Smooth muscle cell (in vitro differentiated cells): ENCODE results near the gene PIF1. TPM values are rescaled to one million over a fixed set of nuclear protein-coding genes. Genes with fewer than 3 reads are reported as not detected.

Source experiments
- DNase-seq: peaks from one replicate; lab custom pipeline; 2025; ENCODE audit not compliant: unreplicated experiment; lab: John Stamatoyannopoulos, UW
- H2AFZ ChIP-seq: fragments of 200-600 bp; sonication (generic); 2 replicates; pipeline ENCODE4 v1.6.0; 2016; ENCODE audit warnings: antibody characterized with exemption, low read depth, mild to moderate bottlenecking
- H3F3A ChIP-seq: fragments of 200-600 bp; sonication (generic); 2 replicates; pipeline ENCODE4 v1.6.0; 2017; ENCODE audit warnings: antibody characterized with exemption, low read depth
- H3K27ac ChIP-seq: fragments of 200-600 bp; sonication (generic); 2 replicates; pipeline ENCODE4 v1.5.1; 2016; ENCODE audit warnings: low read depth, mild to moderate bottlenecking
- H3K27me3 ChIP-seq: fragments of 200-600 bp; sonication (generic); 2 replicates; pipeline ENCODE4 v1.6.1; 2016; ENCODE audit warnings: low read depth, mild to moderate bottlenecking
- H3K36me3 ChIP-seq: fragments of 200-600 bp; sonication (generic); 2 replicates; pipeline ENCODE4 v1.5.1; 2016; ENCODE audit warnings: low read depth
- H3K4me1 ChIP-seq: fragments of 200-600 bp; sonication (generic); 2 replicates; pipeline ENCODE4 v1.5.1; 2016; ENCODE audit warnings: low read depth
- H3K4me2 ChIP-seq: fragments of 200-600 bp; sonication (generic); 2 replicates; pipeline ENCODE4 v1.6.0; 2016; ENCODE audit warnings: mild to moderate bottlenecking
- H3K4me3 ChIP-seq: fragments of 200-600 bp; sonication (generic); 2 replicates; pipeline ENCODE4 v1.5.1; 2016; ENCODE audit warnings: mild to moderate bottlenecking
- H3K79me2 ChIP-seq: fragments of 200-600 bp; sonication (generic); 2 replicates; pipeline ENCODE4 v1.6.0; 2016; ENCODE audit warnings: low read depth, mild to moderate bottlenecking
- H3K9ac ChIP-seq: fragments of 200-600 bp; sonication (generic); 2 replicates; pipeline ENCODE4 v1.6.0; 2016; ENCODE audit warnings: low read depth
- H3K9me3 ChIP-seq: fragments of 200-600 bp; sonication (generic); replicated peaks from 2 replicates; pipeline ENCODE4 v1.5.1; 2016; ENCODE audit warnings: low read depth
- H4K20me1 ChIP-seq: fragments of 200-600 bp; sonication (generic); 2 replicates; pipeline ENCODE4 v1.6.0; 2016; ENCODE audit warnings: low read depth
- WGBS: methylation state at CpG from one replicate; pipeline ENCODE4 v1.1.7; 2016; ENCODE audit warnings: low lambda C conversion rate; 5-methylcytosine and 5-hydroxymethylcytosine counted together
- polyA plus RNA-seq: library from polyadenylated mRNA; unstranded; fragments of >200 nt; fragmentation: Nextera tagmentation; extraction: Ambion mirVana; gene quantifications from 2 replicates; pipeline ENCODE4 v1.2.1, GENCODE V29; 2016
- total RNA-seq: library from RNA; depleted of rRNA; stranded (reverse); fragments of >200 nt; gene quantifications from 2 replicates; pipeline ENCODE4 v1.2.3, GENCODE V29; 2014
- TF ChIP-seq, protein P1 (sequence below): fragments of 200-600 bp; sonication (generic); IDR thresholded peaks from 2 replicates; pipeline ENCODE4 v1.5.1; 2017; ENCODE audit warnings: borderline replicate concordance, mild to moderate bottlenecking, antibody characterized with exemption; ENCODE audit not compliant: insufficient read depth, poor library complexity, severe bottlenecking

Gene PIF1
- total and polyA plus RNA-seq, 2 experiments from 2014 or later = 1.5 to 1.6 TPM

- Histone ChIP-seq H3K36me3 (no peaks in the 10 kb centered on the region), H3K79me2 (peaks cover 57% of the 10 kb centered on the region), H3K27ac (peak overlapping the region; percentile 62), H3K27me3 (no peaks in the 10 kb centered on the region), H3K4me1 (peaks cover 37% of the 10 kb centered on the region), H3K9ac (peak overlapping the region; percentile 87), H3K4me2 (peak overlapping the region; percentile 96), H4K20me1 (peaks cover 49% of the 10 kb centered on the region), H3K9me3 (no peaks in the 10 kb centered on the region), H2AFZ (no peak overlapping the region), H3F3A (no peaks in the 10 kb centered on the region), H3K4me3 (peak overlapping the region; percentile 87)
- DNase-seq = no peak
- TF ChIP-seq, protein P1, sequence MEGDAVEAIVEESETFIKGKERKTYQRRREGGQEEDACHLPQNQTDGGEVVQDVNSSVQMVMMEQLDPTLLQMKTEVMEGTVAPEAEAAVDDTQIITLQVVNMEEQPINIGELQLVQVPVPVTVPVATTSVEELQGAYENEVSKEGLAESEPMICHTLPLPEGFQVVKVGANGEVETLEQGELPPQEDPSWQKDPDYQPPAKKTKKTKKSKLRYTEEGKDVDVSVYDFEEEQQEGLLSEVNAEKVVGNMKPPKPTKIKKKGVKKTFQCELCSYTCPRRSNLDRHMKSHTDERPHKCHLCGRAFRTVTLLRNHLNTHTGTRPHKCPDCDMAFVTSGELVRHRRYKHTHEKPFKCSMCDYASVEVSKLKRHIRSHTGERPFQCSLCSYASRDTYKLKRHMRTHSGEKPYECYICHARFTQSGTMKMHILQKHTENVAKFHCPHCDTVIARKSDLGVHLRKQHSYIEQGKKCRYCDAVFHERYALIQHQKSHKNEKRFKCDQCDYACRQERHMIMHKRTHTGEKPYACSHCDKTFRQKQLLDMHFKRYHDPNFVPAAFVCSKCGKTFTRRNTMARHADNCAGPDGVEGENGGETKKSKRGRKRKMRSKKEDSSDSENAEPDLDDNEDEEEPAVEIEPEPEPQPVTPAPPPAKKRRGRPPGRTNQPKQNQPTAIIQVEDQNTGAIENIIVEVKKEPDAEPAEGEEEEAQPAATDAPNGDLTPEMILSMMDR = no peak
- 9% methylated on average over 22 of the region's 26 CpGs for WGBS
Measured at GRCh38 chr15:64842096-64842939, 16.9 kb upstream of the PIF1 start.

GRCh38 chr15:64841344-64842095, 16.1 kb upstream of the PIF1 start, which contains the start of gene PLEKHO2:
Gene PLEKHO2, plus strand, starts transcription at chr15:64841915. Its CDS starts 102 bp downstream, at chr15:64842017.
- peak; percentile 99 for DNase-seq
- peak within 1 kb of the TSS; percentile 87 for H3K9ac ChIP-seq
- H2AFZ ChIP-seq = peak within 1 kb of the TSS; percentile 64
- H3K9me3 ChIP-seq = no peaks in the 10 kb centered on the region
- H3K36me3 ChIP-seq = no peaks in the 10 kb centered on the region
- peaks cover 37% of the 10 kb centered on the region for H3K4me1 ChIP-seq
- H3K4me2 ChIP-seq = peak within 1 kb of the TSS; percentile 96
- peaks cover 42% of the 10 kb centered on the region for H4K20me1 ChIP-seq
- H3K27ac ChIP-seq = peak within 1 kb of the TSS; percentile 76
- H3F3A ChIP-seq = no peaks in the 10 kb centered on the region
- TF ChIP-seq, protein P1 = no peak
- peak within 1 kb of the TSS; percentile 87 for H3K4me3 ChIP-seq
- no peaks in the 10 kb centered on the region for H3K27me3 ChIP-seq
- under 1% methylated on average over 25 of the region's 75 CpGs for WGBS
- H3K79me2 ChIP-seq = peaks cover 49% of the 10 kb centered on the region

GRCh38 chr15:64841060-64841343, 15.6 kb upstream of the PIF1 start:
- peak overlapping the region; percentile 87 for H3K4me3 ChIP-seq
- H3K27ac ChIP-seq = peak overlapping the region; percentile 76
- H2AFZ ChIP-seq = peak overlapping the region; percentile 64
- H3K4me1 ChIP-seq = peaks cover 37% of the 10 kb centered on the region
- DNase-seq = no peak
- TF ChIP-seq, protein P1 = no peak
- H3K9me3 ChIP-seq = no peaks in the 10 kb centered on the region
- WGBS = 3% methylated on average over 12 of the region's 12 CpGs
- peak overlapping the region; percentile 96 for H3K4me2 ChIP-seq
- peaks cover 36% of the 10 kb centered on the region for H4K20me1 ChIP-seq
- H3F3A ChIP-seq = no peaks in the 10 kb centered on the region
- no peaks in the 10 kb centered on the region for H3K36me3 ChIP-seq
- H3K9ac ChIP-seq = peak overlapping the region; percentile 16
- no peaks in the 10 kb centered on the region for H3K27me3 ChIP-seq
- peaks cover 44% of the 10 kb centered on the region for H3K79me2 ChIP-seq
